NAMALWA (cell line): ENCODE measurements around the gene STAC2.

ENCODE experiments used
- DNase-seq: peaks from one replicate; pipeline ENCODE4 v3.0.0-alpha.2; 2015; ENCODE audit warnings: low spot score

Gene STAC2

GRCh38 chr17:39161962-39162361, 63.8 kb downstream of the STAC2 start:
- no peak for DNase-seq
